Heart right ventricle (tissue), 16 donors: ENCODE data around the gene SRD5A3. TPM values are rescaled to one million over a fixed set of nuclear protein-coding genes. Genes with fewer than 3 reads are reported as not detected.

Source experiments
- ATAC-seq, 8 donors: fragments of 200-7000 bp; cut with Tn5 transposase; one replicate each; pipeline ENCODE4 v1.9.1; 2020; ENCODE audit warnings: mild to moderate bottlenecking in 8 of 8, moderate library complexity in 8 of 8, moderate number of reproducible peaks in 1 of 8
- DNase-seq, 2 donors: peaks; one replicate each; pipeline ENCODE4 v3.0.0-alpha.2; 2020
- H3K27ac ChIP-seq, 10 donors: fragments of 200-600 bp; sonication (generic) in 2 of 10; one replicate each; pipeline versions ENCODE4 v1.5.0 to v1.8.0; 2020 to 2022; ENCODE audit warnings: mild to moderate bottlenecking in 3 of 10
- H3K27me3 ChIP-seq, 7 donors: fragments of 200-600 bp; one replicate each; pipeline ENCODE4 v1.8.0; 2021 to 2022; ENCODE audit warnings: mild to moderate bottlenecking in 2 of 7
- H3K36me3 ChIP-seq, 9 donors: fragments of 200-600 bp; sonication (generic) in 1 of 9; one replicate each; pipeline versions ENCODE4 v1.5.0 to v1.8.0; 2020 to 2022; ENCODE audit warnings: mild to moderate bottlenecking in 2 of 9
- H3K4me1 ChIP-seq, 9 donors: fragments of 200-600 bp; sonication (generic) in 1 of 9; one replicate each; pipeline versions ENCODE4 v1.5.0 to v1.8.0; 2020 to 2022; ENCODE audit warnings: mild to moderate bottlenecking in 4 of 9
- H3K4me3 ChIP-seq, 10 donors: fragments of 200-600 bp; sonication (generic) in 2 of 10; one replicate each; pipeline versions ENCODE4 v1.5.0 to v1.8.0; 2020 to 2022; ENCODE audit warnings: mild to moderate bottlenecking in 7 of 10, moderate library complexity in 2 of 10
- H3K9me3 ChIP-seq, 11 donors: fragments of 200-600 bp in 10 of 11; sonication (generic) in 2 of 11; one replicate each; pipeline versions ENCODE4 v1.5.0 to v1.8.0; 2013 to 2022; ENCODE audit warnings: mild to moderate bottlenecking in 2 of 11, control low read depth in 1 of 11, moderate library complexity in 1 of 11
- CTCF ChIP-seq, 9 donors: fragments of 200-600 bp; sonication (generic) in 2 of 9; IDR thresholded peaks; one replicate each; pipeline versions ENCODE4 v1.5.0 to v1.8.0; 2021 to 2022; ENCODE audit warnings: antibody characterized with exemption in 9 of 9, mild to moderate bottlenecking in 5 of 9, moderate library complexity in 1 of 9
- WGBS, 2 donors: extraction: QIAGEN DNeasy Blood & Tissue Kit; methylation state at CpG; one replicate each; pipeline ENCODE4 v1.1.7; 2013; ENCODE audit warnings: inconsistent platforms in 1 of 2; 5-methylcytosine and 5-hydroxymethylcytosine counted together
- intact Hi-C, 10 donors: fragments of 100-400 bp; cut with DNase I; formaldehyde crosslinking; loops; one replicate each; pipeline versions ENCODE4 v1.11.1 to v1.14.2; 2022
- polyA plus RNA-seq, 2 donors: library from polyadenylated mRNA; stranded (reverse); fragments of 200-250 nt; gene quantifications; one replicate each; pipeline ENCODE4 v1.2.3, GENCODE V29; 2013
- total RNA-seq, 10 donors: library from RNA; stranded (reverse); fragmentation: NEBNext Ultra II Directional in 3 of 10; extraction: Animal tissue kit (Norgen Biotek cat#: 25700) in 3 of 10; gene quantifications; one replicate each; pipeline versions ENCODE4 v1.2.1 to v1.2.4, GENCODE V29; 2021 to 2023
- donor health status: Arrhythmogenic right ventricular cardiomyopathy.
- donor health status: ischemic (EF 13 %, LVEDD 7.1; RV severe dilation, severe dysfunction).
- donor health status: healthy with polysubstance abuse.
- donor health status: DM: no; HTN: yes; CAD: no.
- donor health status: DM: no; HTN: no; CAD: no.
- donor health status: ischemic (EF 25% LVEDD 6.9; RV normal size, moderate dysfunction).
- donor health status: ischemic (EF 25% LVEDD 5.7; RV mildly dilated, moderate dysfunction).
- donor health status: healthy.
- donor health status: DM: yes; HTN: yes; CAD: no.
- donor health status: Ischemic cardiomyopathy.
- donor health status: ischemic (EF 35%, LVEDD 5.7; RV mildly dilated, moderate dysfunction).
- donor health status: nonischemic (EF 11% LVEDD 7.7; RV severe dilation, severe dysfunction).
- donor health status: DM: yes; HTN: yes; CAD: no.
- donor health status: PGD.
- donor health status: ischemic (EF 29% LVEDD 5.4; RV normal size, mild dysfunction).
- donor health status: nonischemic (EF 23%, LVEDD 6.1; RV moderate dilation, normal function).

SRD5A3 gene
- total and polyA plus RNA-seq, 12 donors: 4.4 to 14.6 (median 7.7) TPM

GRCh38 chr4:55382488-55383003, 36.5 kb downstream of the SRD5A3 start:
- DNase-seq (no peak), ATAC-seq (no peak)
- H3K9me3 ChIP-seq: no peaks in the 10 kb centered on the region
- H3K36me3 ChIP-seq: no peaks in the 10 kb centered on the region
- intact Hi-C loops: no loop called here
- H3K27ac ChIP-seq: no peak overlapping the region
- no peak overlapping the region for H3K4me3 ChIP-seq
- TF ChIP-seq CTCF (IDR thresholded peaks at IDR 0.05): no peak
- no peaks in the 10 kb centered on the region for H3K27me3 ChIP-seq
- 91 to 93% methylated on average over 3 of the region's 3 CpGs for WGBS, 2 donors
- peaks cover 0 to 9% (median 0%) of the 10 kb centered on the region in 9 donors for H3K4me1 ChIP-seq

GRCh38 chr4:55385201-55385649, 39.2 kb downstream of the SRD5A3 start:
- Histone ChIP-seq H3K36me3 (no peaks in the 10 kb centered on the region), H3K4me1 (peaks cover 0 to 9% (median 0%) of the 10 kb centered on the region in 9 donors), H3K27me3 (no peaks in the 10 kb centered on the region), H3K4me3 (no peak overlapping the region), H3K27ac (no peak overlapping the region), H3K9me3 (no peaks in the 10 kb centered on the region)
- intact Hi-C loops: no loop called here
- no peak for ATAC-seq
- WGBS, 2 donors: 78 to 83% methylated on average over 3 of the region's 3 CpGs
- no peak for TF ChIP-seq CTCF (IDR thresholded peaks at IDR 0.05)
- no peak for DNase-seq

- ATAC-seq: peak in 1 of 8 donors; percentile 14
These were observed 40.0 kb downstream of the SRD5A3 start for GRCh38 chr4:55386073-55386472.

GRCh38 chr4:55386840-55387239, 40.8 kb downstream of the SRD5A3 start:
- intact Hi-C loops: no loop called here
- no peaks in the 10 kb centered on the region for H3K9me3 ChIP-seq
- ATAC-seq (no peak), DNase-seq (no peak)
- 77 to 94% methylated on average over 2 of the region's 2 CpGs for WGBS, 2 donors
- H3K27me3 ChIP-seq: no peaks in the 10 kb centered on the region
- H3K4me1 ChIP-seq: peaks cover 0 to 9% (median 0%) of the 10 kb centered on the region in 9 donors
- H3K36me3 ChIP-seq: no peaks in the 10 kb centered on the region
- H3K27ac ChIP-seq: no peak overlapping the region
- no peak for TF ChIP-seq CTCF (IDR thresholded peaks at IDR 0.05)
- H3K4me3 ChIP-seq: no peak overlapping the region

More at GRCh38 chr4:55386073-55386472, 40.0 kb downstream of the SRD5A3 start:
- no peak for DNase-seq
- Histone ChIP-seq H3K36me3 (no peaks in the 10 kb centered on the region), H3K9me3 (no peaks in the 10 kb centered on the region), H3K4me3 (no peak overlapping the region), H3K27ac (no peak overlapping the region), H3K4me1 (peaks cover 0 to 9% (median 0%) of the 10 kb centered on the region in 9 donors), H3K27me3 (no peaks in the 10 kb centered on the region)
- intact Hi-C loops: no loop called here
- no peak for TF ChIP-seq CTCF (IDR thresholded peaks at IDR 0.05)
